Suprapubic skin (tissue), 4 donors: ENCODE results near the gene KNTC1.

ENCODE experiments used
- EP300 ChIP-seq: sonication (generic); formaldehyde crosslinking; IDR thresholded peaks from one replicate; pipeline ENCODE4 v1.6.1; 2017; ENCODE audit warnings: antibody characterized with exemption
- POLR2A ChIP-seq, 2 donors: fragments of 450-650 bp; IDR thresholded peaks; one replicate each; pipeline ENCODE4 v1.6.1; 2017; ENCODE audit warnings: antibody characterized with exemption in 2 of 2, mild to moderate bottlenecking in 2 of 2, moderate library complexity in 2 of 2
- POLR2AphosphoS5 ChIP-seq, 3 donors: sonication (generic); formaldehyde crosslinking; IDR thresholded peaks; one replicate each; pipeline ENCODE4 v1.6.1; 2017; ENCODE audit warnings: antibody characterized with exemption in 3 of 3
- TF ChIP-seq, protein P1 (sequence below), 2 donors: fragments of 200-600 bp in 1 of 2; fragments of 450-650 bp in 1 of 2; sonication (generic) in 1 of 2; IDR thresholded peaks; one replicate each; pipeline ENCODE4 v1.5.1; 2016 to 2019; ENCODE audit warnings: antibody characterized with exemption in 2 of 2, mild to moderate bottlenecking in 1 of 2, moderate library complexity in 1 of 2

GRCh38 chr12:122508163-122508562 lies 18.9 kb upstream of the KNTC1 start:
- no peak for TF ChIP-seq POLR2A (IDR thresholded peaks at IDR 0.05)
- TF ChIP-seq, protein P1, sequence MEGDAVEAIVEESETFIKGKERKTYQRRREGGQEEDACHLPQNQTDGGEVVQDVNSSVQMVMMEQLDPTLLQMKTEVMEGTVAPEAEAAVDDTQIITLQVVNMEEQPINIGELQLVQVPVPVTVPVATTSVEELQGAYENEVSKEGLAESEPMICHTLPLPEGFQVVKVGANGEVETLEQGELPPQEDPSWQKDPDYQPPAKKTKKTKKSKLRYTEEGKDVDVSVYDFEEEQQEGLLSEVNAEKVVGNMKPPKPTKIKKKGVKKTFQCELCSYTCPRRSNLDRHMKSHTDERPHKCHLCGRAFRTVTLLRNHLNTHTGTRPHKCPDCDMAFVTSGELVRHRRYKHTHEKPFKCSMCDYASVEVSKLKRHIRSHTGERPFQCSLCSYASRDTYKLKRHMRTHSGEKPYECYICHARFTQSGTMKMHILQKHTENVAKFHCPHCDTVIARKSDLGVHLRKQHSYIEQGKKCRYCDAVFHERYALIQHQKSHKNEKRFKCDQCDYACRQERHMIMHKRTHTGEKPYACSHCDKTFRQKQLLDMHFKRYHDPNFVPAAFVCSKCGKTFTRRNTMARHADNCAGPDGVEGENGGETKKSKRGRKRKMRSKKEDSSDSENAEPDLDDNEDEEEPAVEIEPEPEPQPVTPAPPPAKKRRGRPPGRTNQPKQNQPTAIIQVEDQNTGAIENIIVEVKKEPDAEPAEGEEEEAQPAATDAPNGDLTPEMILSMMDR (IDR thresholded peaks at IDR 0.05), result no peak
- TF ChIP-seq EP300, result no peak
- TF ChIP-seq POLR2AphosphoS5 (IDR thresholded peaks at IDR 0.05), result no peak
